Effector CD4-positive, alpha-beta T cell (primary cell): ENCODE data around the gene IFIH1.

Experiments
- DNase-seq: peaks from one replicate; pipeline ENCODE4 v3.0.0-alpha.2; 2020
- total RNA-seq: gene quantifications from one replicate; lab custom pipeline; 2026; lab: John Stamatoyannopoulos, UW

Gene IFIH1
- 74.9 reads per million, percentile 77 among the genes with 10 or more reads in this experiment for total RNA-seq

DNA sequence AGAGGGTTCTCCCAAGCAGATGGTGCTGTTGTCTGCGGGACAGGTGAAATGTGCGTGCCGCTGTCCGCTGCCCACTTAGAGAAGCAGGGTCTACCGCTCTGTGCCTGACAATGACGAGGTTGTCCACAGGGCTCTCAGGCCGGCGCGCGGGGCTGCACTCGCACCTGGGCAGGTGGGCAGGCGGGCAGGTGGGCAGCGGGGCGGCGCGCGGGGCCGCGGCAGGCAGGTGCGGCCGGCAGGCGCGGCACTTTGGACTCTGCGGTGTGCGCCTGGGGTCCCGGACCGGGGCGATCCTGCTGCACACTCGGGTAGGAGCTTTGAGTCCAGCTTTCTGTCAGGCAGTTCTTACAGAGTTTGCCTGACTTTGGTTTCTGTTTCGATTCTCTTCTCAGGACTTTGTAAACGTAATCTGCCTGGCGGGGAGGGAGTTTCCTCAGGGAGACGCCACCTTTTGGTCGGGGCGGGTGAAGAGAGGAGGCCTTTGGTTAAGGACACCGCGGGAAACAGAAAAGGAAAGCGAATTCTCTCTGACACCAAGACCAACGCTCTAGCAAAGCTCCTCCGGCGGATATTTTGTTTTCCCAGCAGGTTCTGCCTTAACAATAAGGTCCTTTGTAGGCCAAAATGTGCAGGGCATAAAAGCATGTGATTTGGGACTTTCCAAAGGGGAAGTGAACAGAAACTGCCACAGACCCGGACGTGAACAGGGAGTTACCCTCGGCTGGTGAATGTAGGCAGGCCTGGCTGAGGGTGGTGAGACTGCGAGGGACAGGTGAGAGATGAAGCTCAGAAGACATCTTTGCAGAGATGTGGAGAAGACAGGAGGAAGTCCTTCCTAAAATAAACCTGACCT is at the start of gene IFIH1:
TSS of gene IFIH1 (minus strand) at position 357 of the 853 bp plus-strand sequence. CDS start 377 bp downstream, outside the sequence.
- DNase-seq, result peak; percentile 67

DNA sequence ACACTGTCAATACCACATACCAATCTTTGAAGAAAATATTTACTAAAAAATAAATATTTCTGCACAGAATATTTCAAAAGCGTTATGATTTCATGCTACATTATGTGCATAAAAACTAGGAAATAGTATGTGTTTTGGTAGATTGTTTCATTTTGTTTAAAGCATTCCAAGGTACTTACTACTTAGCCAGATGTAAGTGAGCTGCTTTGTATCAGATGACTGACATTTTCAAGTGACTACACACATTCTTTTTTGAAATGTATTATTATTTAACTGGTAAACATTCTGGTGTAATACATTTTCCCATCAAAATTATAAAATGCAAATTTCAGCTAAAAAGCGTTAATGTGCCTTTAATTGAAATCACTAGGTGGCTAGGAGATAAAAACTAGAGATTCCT is 46.9 kb upstream of the IFIH1 start:
- no peak for DNase-seq

DNA sequence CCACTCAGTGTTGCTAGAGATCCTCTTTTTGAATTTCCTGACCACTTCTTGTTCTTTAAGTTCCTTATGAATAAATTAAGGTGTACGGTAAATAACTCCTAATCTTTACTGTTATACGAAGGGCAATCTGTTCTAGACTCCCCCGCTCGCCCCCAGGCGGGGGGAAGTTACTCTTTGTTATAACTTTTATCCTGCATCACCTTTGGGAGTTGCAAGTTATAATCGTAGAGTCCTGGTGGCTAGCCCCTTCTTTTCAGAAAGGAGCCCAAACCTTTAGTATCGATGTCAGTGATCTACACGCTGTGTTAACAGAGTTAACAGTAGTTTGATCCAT is 26.1 kb upstream of the IFIH1 start:
- DNase-seq, result no peak

DNA sequence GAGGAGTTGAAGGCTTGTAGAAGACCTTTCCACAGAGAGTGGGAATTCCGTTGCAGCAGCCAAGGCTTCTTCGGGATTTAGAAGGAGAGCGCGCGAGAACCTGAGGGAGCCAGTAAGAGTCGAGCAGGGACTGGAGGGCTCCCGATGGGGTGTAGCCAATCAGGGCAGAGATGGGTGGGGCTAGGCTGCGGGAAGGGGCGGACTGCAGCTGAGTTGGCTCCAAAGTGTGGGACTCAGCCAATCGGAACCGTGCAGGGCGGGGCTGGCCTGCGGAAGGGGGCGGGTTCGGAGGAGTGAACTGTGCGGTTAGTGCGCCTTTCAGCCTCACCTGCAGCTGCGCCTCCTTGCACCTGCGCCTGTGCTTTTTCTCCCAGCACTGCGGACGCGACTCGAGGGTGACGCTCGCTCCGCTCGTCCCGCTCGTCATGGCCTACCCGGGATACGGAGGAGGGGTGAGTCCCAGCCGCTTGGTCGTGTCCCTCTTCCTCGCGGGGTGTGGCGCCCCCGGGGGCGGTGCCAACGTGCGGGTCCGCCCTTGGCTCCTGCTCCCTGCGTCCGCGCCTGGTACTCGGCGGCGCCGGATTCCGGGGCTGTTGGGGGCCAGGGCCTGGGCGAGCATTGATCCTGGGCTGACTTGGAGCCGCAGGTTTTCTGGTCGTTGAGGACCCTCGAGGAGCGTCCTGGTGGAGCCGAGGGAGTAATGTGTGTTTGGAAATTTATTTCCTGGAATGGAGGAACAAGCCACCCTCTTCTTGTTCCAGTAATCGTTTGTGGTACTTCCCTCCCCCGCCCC is 25.5 kb upstream of the IFIH1 start, which contains the start of gene GCA:
TSS of gene GCA (plus strand) at position 309 of the 793 bp plus-strand sequence. CDS start at position 426, 117 bp downstream.
- DNase-seq, result peak; percentile 96

DNA sequence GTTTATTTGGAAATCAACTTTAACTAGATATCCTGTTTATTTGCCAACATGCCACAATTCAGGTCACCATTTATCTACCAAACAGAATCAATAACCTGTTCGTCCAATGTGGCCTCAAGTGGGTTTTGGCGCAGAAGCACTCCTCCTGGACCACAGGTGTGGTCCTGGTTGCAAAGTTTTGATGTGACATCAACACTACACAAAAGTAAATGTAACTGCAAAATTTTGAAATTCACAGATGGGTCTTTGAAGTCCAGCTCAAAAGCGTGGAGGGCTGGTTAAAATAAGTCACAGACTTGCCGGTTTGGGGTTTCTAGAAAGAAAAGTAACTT is 25.0 kb upstream of the IFIH1 start:
- DNase-seq, result no peak

DNA sequence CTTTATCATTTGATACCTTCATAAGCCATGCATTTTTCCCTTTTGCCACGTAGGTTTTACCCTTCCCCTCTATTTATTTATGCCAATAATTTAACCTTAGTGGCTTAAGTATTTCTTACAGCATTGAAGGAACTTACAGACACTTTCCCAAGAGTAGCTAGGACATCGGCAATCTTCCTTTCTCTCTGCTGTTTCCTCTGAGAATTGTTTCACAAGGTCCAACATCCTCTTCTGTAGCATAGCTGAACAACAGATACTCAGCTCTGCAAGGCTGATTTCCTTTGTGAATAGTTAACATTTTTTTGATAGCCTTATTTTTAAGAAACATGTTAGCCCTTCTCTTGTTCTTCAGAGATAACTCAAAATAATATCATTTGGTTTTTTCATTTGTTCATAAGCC is 24.4 kb upstream of the IFIH1 start:
- no peak for DNase-seq

DNA sequence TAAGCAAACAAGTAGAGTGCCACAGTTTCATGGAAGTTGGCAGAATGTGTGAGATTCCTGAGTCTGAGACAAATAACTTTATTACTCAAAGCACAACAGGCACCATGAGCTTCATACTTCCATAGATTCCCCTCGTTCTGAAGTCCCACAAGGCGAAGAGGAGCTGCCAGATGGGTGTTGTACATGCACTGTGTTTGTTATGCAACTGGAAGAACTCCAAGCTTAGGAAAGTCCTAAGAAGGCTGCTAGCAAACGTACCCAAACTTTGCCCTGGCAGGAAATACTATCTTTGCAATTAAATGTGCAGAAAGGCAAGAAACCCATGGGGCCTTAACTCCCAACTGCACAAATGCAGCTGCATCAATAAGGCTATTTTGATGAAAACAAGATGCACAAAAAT is 23.8 kb upstream of the IFIH1 start:
- DNase-seq, result no peak

DNA sequence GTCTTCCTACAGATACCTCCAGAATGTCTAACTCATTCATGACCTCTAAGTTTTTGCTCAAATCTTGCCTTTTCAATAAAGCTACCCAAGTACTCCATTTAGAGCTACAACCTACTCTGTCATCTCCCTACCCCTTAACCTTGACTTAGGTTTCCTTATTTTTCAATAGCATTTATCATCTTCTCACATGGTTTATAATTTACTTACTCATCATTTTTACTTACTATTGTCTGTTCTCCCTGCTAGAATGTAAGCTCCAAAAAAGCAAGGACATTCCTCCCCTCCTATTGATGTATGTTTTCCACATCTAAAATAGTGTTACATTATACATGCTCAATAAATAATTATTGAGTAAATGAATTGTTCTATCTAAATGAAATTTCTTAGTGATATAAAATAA is 22.3 kb upstream of the IFIH1 start:
- DNase-seq, result no peak

DNA sequence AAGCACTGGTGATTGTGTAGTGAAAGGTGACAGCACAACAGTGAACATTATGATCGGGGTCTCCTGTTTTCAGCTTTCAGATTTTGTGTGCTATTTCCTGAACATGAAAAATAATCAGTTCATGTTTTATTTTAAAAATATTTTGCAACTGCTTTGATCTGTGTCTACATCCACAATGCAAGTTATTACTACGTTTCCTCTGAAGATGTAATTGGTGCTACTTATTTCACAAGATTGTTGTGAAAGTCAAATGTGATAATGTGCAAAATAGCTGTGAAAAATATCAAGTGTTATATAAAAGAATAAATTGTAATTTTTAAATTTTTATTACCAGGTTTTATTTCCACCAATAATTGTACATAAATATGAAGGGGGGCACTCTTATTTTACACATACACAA is 19.4 kb upstream of the IFIH1 start:
- DNase-seq, result no peak

DNA sequence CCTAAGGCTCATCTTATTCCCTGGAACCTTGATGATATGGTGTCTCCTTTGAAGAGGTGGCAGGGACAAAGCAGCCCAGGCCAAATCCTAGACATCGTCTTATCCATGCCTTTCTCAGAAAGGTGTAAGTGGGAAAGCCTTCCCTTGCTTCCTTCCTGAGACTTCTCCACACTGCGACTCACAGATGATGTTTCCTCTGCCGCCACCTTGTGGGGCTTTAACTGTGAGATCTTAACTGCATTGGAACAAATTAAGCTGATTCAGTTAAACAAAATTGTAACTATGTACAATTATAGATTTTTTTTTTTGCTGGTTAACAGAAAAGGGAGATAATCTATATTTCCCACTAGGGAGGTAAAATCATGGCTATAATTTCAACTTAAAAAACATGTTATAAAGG is 15.5 kb upstream of the IFIH1 start:
- DNase-seq, result no peak

DNA sequence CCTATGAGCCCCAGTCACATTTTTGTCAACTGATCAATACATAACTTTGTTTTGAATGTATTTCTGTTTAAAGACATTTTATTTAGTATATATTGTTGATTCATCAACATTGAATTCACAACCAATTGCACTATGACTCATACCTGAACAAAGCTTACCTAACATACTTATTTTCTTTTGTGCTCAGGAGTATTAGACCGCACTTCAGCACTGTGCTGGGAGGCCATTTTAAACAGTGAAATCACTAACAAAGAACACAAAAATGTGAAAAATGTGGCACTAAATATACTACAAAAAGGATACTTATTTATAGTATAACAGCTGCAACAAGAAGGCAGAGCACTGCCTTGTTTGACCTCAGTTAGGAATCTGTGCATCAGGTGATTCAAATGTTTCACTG is 12.4 kb upstream of the IFIH1 start:
- DNase-seq, result no peak

DNA sequence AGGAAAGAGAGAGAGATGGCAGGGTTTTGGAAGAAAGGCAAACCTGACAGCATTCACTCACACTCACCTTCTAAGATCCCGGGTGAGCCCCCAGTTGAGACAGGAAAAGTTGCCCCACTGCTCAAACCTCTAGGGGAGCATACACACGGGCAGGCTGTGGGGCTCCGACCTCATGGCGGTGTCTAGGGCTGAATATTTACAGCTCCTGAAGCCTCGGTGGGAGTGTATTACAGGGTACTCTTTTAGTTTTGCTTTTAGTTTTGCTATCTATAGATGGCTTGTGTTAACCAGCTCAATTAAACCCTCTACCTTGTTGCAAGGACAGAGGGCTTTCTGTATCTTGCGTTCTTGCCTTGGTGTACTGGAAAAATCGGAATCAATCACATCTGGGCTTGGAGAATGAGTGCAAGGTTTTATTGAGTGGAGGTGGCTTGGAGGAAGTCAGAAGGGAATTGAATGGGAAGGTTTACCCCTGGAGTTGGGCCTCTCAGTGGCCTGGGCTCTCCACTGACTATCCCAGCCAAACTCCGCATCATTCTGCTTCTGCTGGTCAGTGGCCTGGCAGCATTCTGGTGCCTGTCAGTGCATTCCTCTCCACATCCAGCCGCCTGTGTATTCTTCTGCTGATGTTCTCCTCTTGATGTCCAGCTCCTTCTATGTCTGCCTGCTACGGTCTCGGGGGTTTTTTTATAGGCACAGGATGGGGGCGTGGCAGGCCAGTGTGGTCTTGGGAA is 10.1 kb upstream of the IFIH1 start:
- DNase-seq, result no peak

DNA sequence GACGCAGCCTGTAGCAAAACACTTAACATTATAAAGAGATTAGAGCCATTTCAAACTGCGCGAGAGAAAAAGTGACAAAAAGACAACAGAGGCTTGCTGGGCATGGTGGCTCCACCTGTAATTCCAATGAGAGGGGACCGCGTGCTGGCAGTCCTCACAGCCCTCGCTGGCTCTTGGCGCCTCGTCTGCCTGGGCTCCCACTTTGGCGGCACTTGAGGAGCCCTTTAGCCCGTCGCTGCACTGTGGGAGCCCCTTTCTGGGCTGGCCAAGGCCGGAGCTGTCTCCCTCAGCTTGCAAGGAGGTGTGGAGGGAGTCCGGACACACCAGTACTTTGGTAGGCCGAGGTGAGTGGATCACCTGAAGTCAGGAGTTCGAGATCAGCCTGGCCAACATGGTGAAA is 9.3 kb upstream of the IFIH1 start:
- DNase-seq, result no peak

DNA sequence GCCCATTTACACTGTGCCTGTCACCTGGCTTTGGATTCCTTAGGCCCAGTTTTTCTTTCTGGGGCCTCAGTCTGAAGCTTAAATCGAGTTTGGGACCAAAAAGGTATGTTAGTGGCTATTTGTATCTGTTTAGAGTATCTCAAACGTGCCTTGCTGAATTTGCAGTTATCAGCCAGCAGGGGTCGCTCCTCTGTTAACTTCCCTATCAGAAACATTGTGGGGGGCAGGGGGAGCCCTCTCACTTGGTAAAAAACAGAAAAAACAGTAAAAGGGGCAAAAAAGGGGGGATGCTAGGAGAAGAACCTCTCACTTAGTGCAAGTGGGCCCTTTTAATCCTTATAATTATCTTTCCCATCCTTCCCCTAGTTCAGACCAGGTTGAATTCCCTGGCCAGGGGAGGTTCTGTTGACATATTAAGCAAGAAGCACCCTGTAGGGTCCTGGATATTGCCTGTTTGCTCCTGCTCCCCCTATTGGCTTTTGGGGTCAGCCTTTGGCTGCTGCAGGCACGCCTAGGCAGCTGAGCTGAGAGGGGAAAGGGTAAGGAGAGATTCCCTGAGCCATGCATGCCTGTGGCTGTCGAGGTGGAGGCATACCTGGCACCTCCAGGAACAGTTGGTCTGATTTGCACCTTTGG is 8.8 kb upstream of the IFIH1 start:
- no peak for DNase-seq

DNA sequence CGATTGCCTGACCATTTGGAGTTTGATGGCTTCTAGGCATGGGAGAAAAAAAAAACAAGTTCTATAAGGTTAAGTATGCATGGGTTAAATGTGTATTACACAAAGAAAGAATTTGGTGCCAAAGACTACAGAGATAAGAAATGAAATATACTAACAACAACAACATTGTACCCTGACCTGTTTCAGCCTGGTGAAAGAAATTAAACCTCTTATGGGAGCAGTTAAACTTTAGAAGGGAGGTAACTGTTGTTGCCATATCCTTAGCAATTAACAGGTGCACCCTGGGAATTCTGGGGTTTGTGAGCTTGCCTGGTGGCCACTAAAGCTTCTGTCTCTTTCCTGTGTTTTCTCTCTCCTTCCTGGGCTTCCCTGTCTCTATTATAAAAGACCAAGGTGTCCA is 6.5 kb upstream of the IFIH1 start:
- DNase-seq, result no peak

DNA sequence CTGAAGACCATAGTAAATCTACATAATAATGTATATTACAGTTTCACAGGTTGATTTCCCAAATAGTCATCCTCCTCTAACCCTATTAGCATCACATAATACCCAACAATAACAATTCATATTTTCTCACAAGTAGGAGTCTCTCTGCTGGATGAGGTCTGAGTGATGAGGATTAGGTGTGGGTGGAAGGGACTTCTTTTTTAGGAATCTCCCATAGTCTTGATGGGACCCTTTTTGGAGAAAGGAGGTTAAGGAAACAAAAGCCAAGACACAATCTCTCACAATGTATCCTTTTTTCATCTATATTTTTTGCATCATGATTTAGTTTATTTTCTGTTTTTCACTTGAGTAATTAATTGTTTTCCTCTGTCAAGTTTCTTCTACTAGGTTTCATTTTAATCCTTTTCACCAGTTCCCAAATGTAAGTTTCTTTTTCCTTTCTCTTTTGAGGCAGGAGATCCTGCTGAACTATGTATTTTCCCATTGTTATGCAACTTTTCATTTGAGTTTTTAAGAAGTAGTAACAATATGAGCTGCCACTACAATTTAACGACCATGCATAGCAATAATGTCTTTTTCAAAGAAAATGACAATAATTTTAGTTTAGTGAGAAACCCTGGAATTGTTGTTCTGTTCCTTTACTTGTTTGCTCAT is 2.5 kb upstream of the IFIH1 start:
- no peak for DNase-seq

DNA sequence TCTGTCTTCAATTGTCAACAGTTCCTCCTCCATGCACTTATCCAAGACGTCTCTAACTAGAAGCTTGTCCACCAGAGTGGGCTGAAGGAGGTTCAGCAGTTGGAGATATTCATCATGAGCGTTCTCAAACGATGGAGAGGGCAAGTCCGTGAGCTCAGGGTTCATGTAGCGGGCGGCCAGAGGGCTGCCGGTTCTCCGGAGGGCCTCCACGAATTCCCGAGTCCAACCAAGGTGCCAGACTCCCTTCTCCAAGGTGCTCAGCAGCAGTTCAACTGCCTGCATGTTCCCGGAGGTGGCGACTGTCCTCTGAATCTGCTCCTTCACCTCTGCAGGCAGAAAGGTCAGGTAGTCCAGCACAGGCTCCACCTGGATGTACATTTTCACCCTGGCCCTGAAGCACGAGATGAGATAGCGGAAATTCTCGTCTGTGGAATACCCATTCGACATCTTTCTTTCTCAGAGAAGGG is 590 bp downstream of the IFIH1 start:
- peak; percentile 14 for DNase-seq

DNA sequence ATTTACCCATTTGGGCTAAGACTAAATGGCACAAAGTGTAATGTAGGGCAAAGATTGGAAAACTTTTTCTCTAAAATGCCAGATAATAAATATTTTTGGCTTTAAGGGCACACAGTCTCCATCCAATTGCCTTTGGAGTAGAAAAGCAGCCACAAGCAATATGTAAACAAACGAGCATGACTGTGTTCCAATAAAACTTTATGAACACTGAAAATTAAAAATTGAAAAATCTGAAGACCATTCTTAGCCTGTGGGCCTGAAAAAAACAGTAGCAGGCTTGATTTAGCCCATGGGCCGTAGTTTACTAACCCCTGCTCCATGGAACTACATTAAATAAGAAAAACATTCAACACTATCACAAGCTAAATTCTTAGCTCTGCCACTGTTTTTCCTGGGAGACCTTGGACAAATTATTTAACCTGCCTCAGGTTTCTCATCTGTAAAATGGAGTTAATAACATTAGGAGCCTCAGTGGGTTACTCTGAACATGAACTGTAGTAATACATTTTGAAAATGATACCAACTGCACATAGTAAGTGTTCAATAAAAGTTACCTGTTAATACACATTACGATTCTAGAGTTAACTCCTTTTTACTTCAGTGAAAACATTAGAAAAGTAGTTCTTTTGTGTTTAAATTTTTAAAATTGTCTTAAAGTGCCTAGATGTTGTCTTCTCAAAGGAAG is 1.3 kb downstream of the IFIH1 start:
- DNase-seq, result no peak

DNA sequence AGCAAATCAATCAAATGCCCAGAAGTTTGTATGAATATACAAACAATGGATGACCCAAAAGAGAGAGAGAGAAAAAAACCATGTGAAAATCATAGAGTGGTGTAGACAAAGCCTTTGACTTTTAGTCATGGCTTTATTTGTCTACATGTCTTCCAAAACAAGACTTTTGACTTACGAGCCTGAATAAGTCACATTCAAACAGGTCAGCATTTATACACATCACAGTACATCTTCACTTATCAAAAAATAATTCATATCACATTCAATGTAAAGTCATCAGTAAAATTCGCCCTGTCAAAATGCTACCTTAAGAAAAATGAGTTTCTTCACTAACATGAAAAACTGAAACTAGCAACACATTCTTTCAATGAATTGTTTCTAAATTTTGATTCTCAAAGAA is 1.9 kb downstream of the IFIH1 start:
- no peak for DNase-seq

DNA sequence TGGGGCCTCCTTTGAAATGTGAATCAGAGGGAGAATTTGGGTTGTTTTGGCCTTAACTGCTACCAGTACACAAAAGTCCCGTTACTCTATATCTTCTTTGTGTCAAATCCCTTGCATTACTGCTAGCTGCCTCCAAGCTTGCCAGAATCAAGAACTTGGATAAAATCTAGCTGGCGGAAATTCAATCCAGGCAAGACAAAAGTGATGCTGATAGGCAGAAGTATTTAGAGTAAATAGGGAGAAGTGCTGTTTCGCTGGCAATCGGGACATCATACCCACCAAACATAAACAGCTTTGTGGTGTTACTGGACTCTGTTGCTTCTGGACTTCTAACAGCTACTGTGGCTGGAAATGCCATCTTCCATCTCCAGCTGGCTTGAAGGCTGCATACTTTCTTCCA is 2.5 kb downstream of the IFIH1 start:
- no peak for DNase-seq

DNA sequence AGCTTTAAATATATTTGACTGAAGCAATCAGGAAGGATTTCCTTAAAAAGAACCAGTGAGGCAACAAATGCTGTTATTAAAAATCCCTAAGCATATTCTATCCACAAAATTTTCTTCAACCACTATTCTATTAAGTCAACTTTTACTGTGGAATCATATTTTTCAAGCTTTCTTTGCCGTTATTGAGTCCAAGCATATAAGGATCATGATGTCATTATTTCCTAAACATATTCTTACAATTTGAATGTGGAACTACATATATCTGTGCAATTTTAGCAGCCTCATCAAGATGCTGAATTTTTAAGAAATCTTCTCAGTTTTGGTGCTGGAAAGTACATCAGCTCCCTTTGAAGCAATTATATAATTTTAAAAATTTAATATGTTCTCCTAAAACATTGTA is 5.6 kb downstream of the IFIH1 start:
- DNase-seq, result no peak
